DMS53 (cell line): ENCODE measurements around the gene ASB12.

Experiments
- DNase-seq: peaks from one replicate; lab custom pipeline; 2025; lab: John Stamatoyannopoulos, UW

ASB12 gene

GRCh38 chrX:64186974-64187761, 43.2 kb downstream of the ASB12 start:
- DNase-seq, result no peak

- DNase-seq, result no peak
Measured at GRCh38 chrX:64184396-64184795, 46.0 kb downstream of the ASB12 start.

GRCh38 chrX:64182208-64182607, 48.2 kb downstream of the ASB12 start:
- DNase-seq, result no peak

- no peak for DNase-seq
Measured at GRCh38 chrX:64176876-64177275, 53.5 kb downstream of the ASB12 start.
